Neutrophil (primary cell): Measurements from ENCODE around the gene LETM1.

ENCODE experiments used
- H3K27ac ChIP-seq: fragments of 200-600 bp; sonication (generic); 2 replicates; pipeline ENCODE4 v1.5.1; 2016; ENCODE audit warnings: mild to moderate bottlenecking, moderate library complexity
- H3K27me3 ChIP-seq: fragments of 200-600 bp; sonication (generic); 2 replicates; pipeline ENCODE4 v1.6.0; 2016; ENCODE audit warnings: mild to moderate bottlenecking
- H3K36me3 ChIP-seq: fragments of 200-600 bp; sonication (generic); 2 replicates; pipeline ENCODE4 v1.5.1; 2017
- H3K4me1 ChIP-seq, 2 experiments: fragments of 200-600 bp in 1 of 2; sonication (generic) in 1 of 2; 1 replicate in 1 of 2; 2 replicates in 1 of 2; pipeline versions ENCODE4 v1.5.1 to v1.6.1; 2013 to 2016; ENCODE audit warnings: low read depth in 1 of 2, low read length in 1 of 2, mild to moderate bottlenecking in 1 of 2, moderate library complexity in 1 of 2; ENCODE audit not compliant: control insufficient read depth in 1 of 2, insufficient read depth in 1 of 2
- H3K4me3 ChIP-seq, 2 experiments: fragments of 200-600 bp in 1 of 2; sonication (generic) in 1 of 2; 1 replicate in 1 of 2; 2 replicates in 1 of 2; pipeline ENCODE4 v1.5.1; 2013 to 2016; ENCODE audit warnings: low read depth in 1 of 2, low read length in 1 of 2, mild to moderate bottlenecking in 1 of 2, moderate library complexity in 1 of 2
- H3K9me3 ChIP-seq: fragments of 200-600 bp; sonication (generic); 2 replicates; pipeline ENCODE4 v1.5.1; 2016
- CTCF ChIP-seq: fragments of 200-600 bp; sonication (generic); IDR thresholded peaks from 2 replicates; pipeline ENCODE4 v1.5.1; 2016; ENCODE audit warnings: antibody characterized with exemption

Gene LETM1

GRCh38 chr4:1900624-1901023 lies 44.7 kb upstream of the LETM1 start:
- Histone ChIP-seq H3K9me3 (no peaks in the 10 kb centered on the region), H3K36me3 (peaks cover 43% of the 10 kb centered on the region), H3K27ac (no peak overlapping the region), H3K27me3 (no peaks in the 10 kb centered on the region), H3K4me3 (no peak overlapping the region), H3K4me1 (peaks cover 4 to 5% of the 10 kb centered on the region in 2 experiments)
- TF ChIP-seq CTCF = no peak

GRCh38 chr4:1900087-1900433 lies 44.1 kb upstream of the LETM1 start:
- no peak for TF ChIP-seq CTCF
- Histone ChIP-seq H3K4me3 (no peak overlapping the region), H3K27me3 (no peaks in the 10 kb centered on the region), H3K36me3 (peaks cover 40% of the 10 kb centered on the region), H3K9me3 (no peaks in the 10 kb centered on the region), H3K27ac (no peak overlapping the region), H3K4me1 (peaks cover 4 to 5% of the 10 kb centered on the region in 2 experiments)

- peaks cover 34% of the 10 kb centered on the region for H3K36me3 ChIP-seq
- no peak overlapping the region for H3K27ac ChIP-seq
- TF ChIP-seq CTCF = peak; percentile 80
- no peaks in the 10 kb centered on the region for H3K9me3 ChIP-seq
- H3K4me3 ChIP-seq = no peak overlapping the region
- H3K27me3 ChIP-seq = no peaks in the 10 kb centered on the region
- H3K4me1 ChIP-seq = peaks cover 4 to 5% of the 10 kb centered on the region in 2 experiments
Observed at GRCh38 chr4:1899149-1900086, 43.5 kb upstream of the LETM1 start.

GRCh38 chr4:1898681-1899080 lies 42.7 kb upstream of the LETM1 start:
- no peak overlapping the region for H3K4me3 ChIP-seq
- no peak overlapping the region for H3K27ac ChIP-seq
- H3K9me3 ChIP-seq = no peaks in the 10 kb centered on the region
- peaks cover 4 to 5% of the 10 kb centered on the region in 2 experiments for H3K4me1 ChIP-seq
- no peaks in the 10 kb centered on the region for H3K27me3 ChIP-seq
- H3K36me3 ChIP-seq = peaks cover 28% of the 10 kb centered on the region
- no peak for TF ChIP-seq CTCF

GRCh38 chr4:1898007-1898406 lies 42.1 kb upstream of the LETM1 start:
- no peaks in the 10 kb centered on the region for H3K27me3 ChIP-seq

More at GRCh38 chr4:1898007-1898406, 42.1 kb upstream of the LETM1 start:
- Histone ChIP-seq H3K4me3 (no peak overlapping the region), H3K9me3 (no peaks in the 10 kb centered on the region), H3K27ac (no peak overlapping the region), H3K36me3 (peaks cover 22% of the 10 kb centered on the region), H3K4me1 (peaks cover 4 to 5% of the 10 kb centered on the region in 2 experiments)
- no peak for TF ChIP-seq CTCF
